Activated CD8-positive, alpha-beta T cell treated with anti-CD3 and anti-CD28 coated beads for 36 hours (primary cell): ENCODE data around the gene COQ7. TPM values are rescaled to one million over a fixed set of nuclear protein-coding genes. Genes with fewer than 3 reads are reported as not detected.

Experiments used
- ATAC-seq: fragments of 200-7000 bp; cut with Tn5 transposase; one replicate; pipeline ENCODE4 v1.10.0; 2021; ENCODE audit warnings: mild to moderate bottlenecking, moderate library complexity
- CTCF ChIA-PET: fragments of 350-600 bp; sonication (Branson Sonifier 250); formaldehyde crosslinking; loops from one replicate; lab custom pipeline; 2021; ENCODE audit warnings: antibody characterized with exemption; lab: Charles Lee
- POLR2A ChIA-PET: fragments of 350-600 bp; sonication (Branson Sonifier 250); formaldehyde crosslinking; loops from one replicate; lab custom pipeline; 2021; ENCODE audit warnings: antibody characterized with exemption; lab: Charles Lee
- DNase-seq: peaks from one replicate; pipeline ENCODE4 v3.0.0-alpha.2; 2020
- H3K27ac Mint-ChIP-seq: one replicate; pipeline ENCODE4 v1.8.0; 2021; ENCODE audit warnings: mild to moderate bottlenecking, mixed read lengths
- H3K27me3 Mint-ChIP-seq: one replicate; pipeline ENCODE4 v1.8.0; 2021; ENCODE audit warnings: mixed read lengths
- H3K36me3 Mint-ChIP-seq: one replicate; pipeline ENCODE4 v1.8.0; 2021; ENCODE audit warnings: low read depth, mixed read lengths
- H3K4me1 Mint-ChIP-seq: one replicate; pipeline ENCODE4 v1.8.0; 2021; ENCODE audit warnings: low read depth, mixed read lengths
- H3K4me3 Mint-ChIP-seq: one replicate; pipeline ENCODE4 v1.8.0; 2021; ENCODE audit warnings: mild to moderate bottlenecking, moderate library complexity, mixed read lengths
- H3K9me3 Mint-ChIP-seq: one replicate; pipeline ENCODE4 v1.8.0; 2021; ENCODE audit warnings: mixed read lengths
- intact Hi-C: fragments of 100-400 bp; cut with micrococcal nuclease; formaldehyde crosslinking; loops from one replicate; pipeline ENCODE4 v1.10.0; 2022
- total RNA-seq, 2 experiments: library from RNA; stranded (reverse); gene quantifications; one replicate each; pipeline ENCODE4 v1.2.3, GENCODE V29; 2021
- TF ChIP-seq, protein P1 (sequence below): fragments of 200-600 bp; IDR thresholded peaks from one replicate; pipeline ENCODE4 v1.8.0; 2022; ENCODE audit warnings: antibody characterized with exemption, mild to moderate bottlenecking

COQ7 gene
- total RNA-seq, 2 experiments from 2014 or later: 16.9 to 19.2 TPM

DNA sequence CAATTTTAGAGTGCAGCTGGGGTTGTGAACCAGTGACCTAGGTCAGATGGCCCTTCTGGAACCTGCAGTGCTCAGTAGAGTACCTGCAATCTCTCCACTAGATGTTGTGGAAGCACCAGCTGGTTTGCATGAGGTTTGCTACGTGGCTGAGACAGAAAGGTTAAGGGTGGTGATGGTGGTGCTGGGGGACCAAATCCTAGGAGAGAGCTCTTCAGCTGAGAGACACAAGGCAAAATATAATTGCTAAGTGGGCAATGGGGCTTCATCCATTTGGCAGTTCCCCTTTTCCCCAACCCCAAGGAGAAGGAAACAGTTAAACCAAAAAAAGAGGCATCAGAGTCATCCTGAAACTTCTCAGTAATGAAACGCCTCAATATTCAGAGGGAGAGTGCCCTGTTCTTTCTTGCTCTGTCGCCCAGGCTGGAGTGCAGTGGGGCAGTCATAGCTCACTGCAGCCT, 60.3 kb downstream of the COQ7 start:
- peak overlapping the region; percentile 32 for H3K27ac Mint-ChIP-seq
- no peak overlapping the region for H3K4me3 Mint-ChIP-seq
- peaks cover 4% of the 10 kb centered on the region for H3K9me3 Mint-ChIP-seq
- POLR2A ChIA-PET: interaction anchor here (1.2 kb wide), 1 partner anchor 9 kb away, joined by 3 read pairs; no protein-coding TSS in a partner anchor
- H3K4me1 Mint-ChIP-seq: peaks cover 32% of the 10 kb centered on the region
- H3K27me3 Mint-ChIP-seq: peaks cover 8% of the 10 kb centered on the region
- TF ChIP-seq, protein P1, sequence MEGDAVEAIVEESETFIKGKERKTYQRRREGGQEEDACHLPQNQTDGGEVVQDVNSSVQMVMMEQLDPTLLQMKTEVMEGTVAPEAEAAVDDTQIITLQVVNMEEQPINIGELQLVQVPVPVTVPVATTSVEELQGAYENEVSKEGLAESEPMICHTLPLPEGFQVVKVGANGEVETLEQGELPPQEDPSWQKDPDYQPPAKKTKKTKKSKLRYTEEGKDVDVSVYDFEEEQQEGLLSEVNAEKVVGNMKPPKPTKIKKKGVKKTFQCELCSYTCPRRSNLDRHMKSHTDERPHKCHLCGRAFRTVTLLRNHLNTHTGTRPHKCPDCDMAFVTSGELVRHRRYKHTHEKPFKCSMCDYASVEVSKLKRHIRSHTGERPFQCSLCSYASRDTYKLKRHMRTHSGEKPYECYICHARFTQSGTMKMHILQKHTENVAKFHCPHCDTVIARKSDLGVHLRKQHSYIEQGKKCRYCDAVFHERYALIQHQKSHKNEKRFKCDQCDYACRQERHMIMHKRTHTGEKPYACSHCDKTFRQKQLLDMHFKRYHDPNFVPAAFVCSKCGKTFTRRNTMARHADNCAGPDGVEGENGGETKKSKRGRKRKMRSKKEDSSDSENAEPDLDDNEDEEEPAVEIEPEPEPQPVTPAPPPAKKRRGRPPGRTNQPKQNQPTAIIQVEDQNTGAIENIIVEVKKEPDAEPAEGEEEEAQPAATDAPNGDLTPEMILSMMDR: no peak
- ATAC-seq (peak; percentile 43), DNase-seq (no peak)
- intact Hi-C loops: no loop called here
- H3K36me3 Mint-ChIP-seq: no peaks in the 10 kb centered on the region
- CTCF ChIA-PET: interaction anchor here (0.7 kb wide), 1 partner anchor 41 kb away, joined by 3 read pairs; no protein-coding TSS in a partner anchor

GRCh38 chr16:19128454-19129200, 61.2 kb downstream of the COQ7 start:
- TF ChIP-seq, protein P1: no peak
- Mint-ChIP-seq H3K4me3 (no peak overlapping the region), H3K27ac (no peak overlapping the region), H3K36me3 (no peaks in the 10 kb centered on the region), H3K27me3 (peaks cover 8% of the 10 kb centered on the region), H3K4me1 (peaks cover 32% of the 10 kb centered on the region), H3K9me3 (peaks cover 4% of the 10 kb centered on the region)
- DNase-seq: no peak
- intact Hi-C loops: no loop called here
- ChIA-PET POLR2A (no interaction called here), CTCF (no interaction called here)
- ATAC-seq: no peak

Other genes with a start within 250 kb of the COQ7 start
- 100 to 1,000 TPM; 103 to 108 TPM for gene SMG1, start 141.2 kb upstream of the COQ7 start, total RNA-seq
- gene TMC7, start 83.7 kb upstream of the COQ7 start, total RNA-seq: not detected
- 1 to 10 TPM; 1.3 to 1.9 TPM for gene ITPRIPL2, start 46.4 kb downstream of the COQ7 start, total RNA-seq
- under 1 TPM in 1 of 2 experiments, not detected in 1; 0.59 TPM for gene SYT17, start 100.6 kb downstream of the COQ7 start, total RNA-seq
- not detected for gene CLEC19A, start 218.1 kb downstream of the COQ7 start, total RNA-seq